ENCODE data around the gene FARP2.

Gene FARP2

DNA sequence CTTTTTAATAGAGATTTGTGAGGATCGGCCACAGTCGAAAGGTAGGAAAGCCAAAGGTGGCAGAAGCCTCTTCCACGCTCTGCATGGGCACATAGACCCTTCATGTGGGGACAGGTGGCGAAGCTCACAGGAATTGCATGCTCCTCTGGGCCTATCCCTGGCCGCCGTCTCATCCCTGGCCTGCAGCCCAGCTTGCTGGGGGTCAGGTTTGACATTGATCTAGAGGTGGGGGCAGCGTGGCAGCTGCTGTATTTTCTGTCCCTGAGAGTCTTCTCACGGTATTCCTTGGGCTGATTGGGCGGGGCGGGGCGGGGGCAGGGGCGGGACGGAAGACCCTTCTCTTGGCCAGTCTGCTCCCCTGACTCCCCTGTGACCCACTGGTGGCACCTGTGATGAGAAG lies 103.4 kb downstream of the FARP2 start:
- Histone ChIP-seq H3K4me2 (ENCODE audit: low read length) (no peak overlapping the region), H3K9ac (ENCODE audit: low read length) (no peak overlapping the region), H3K9me3 (ENCODE audit: low read length) (no peaks in the 10 kb centered on the region), H3K4me1 (ENCODE audit: insufficient read depth, low read length, severe bottlenecking) (no peaks in the 10 kb centered on the region), H3F3A (ENCODE audit: insufficient read depth, low read length) (no peaks in the 10 kb centered on the region), H4K20me1 (ENCODE audit: insufficient read depth, low read length) (no peaks in the 10 kb centered on the region), H3K27me3 (ENCODE audit: insufficient read depth, low read length) (no peaks in the 10 kb centered on the region), H3K36me3 (ENCODE audit: insufficient read depth, low read length) (no peaks in the 10 kb centered on the region), H3K27ac (ENCODE audit: low read depth, low read length, poor library complexity, severe bottlenecking) (no peak overlapping the region), H3K9me2 (ENCODE audit: low read depth, low read length) (no peaks in the 10 kb centered on the region), H2AFZ (ENCODE audit: low read length) (no peak overlapping the region), H3K4me3 (ENCODE audit: low read depth, low read length, poor library complexity, severe bottlenecking) (no peak overlapping the region), H3K79me2 (ENCODE audit: insufficient read depth, low read length) (no peaks in the 10 kb centered on the region)
- TF ChIP-seq EZH2 (IDR thresholded peaks at IDR 0.05; ENCODE audit: borderline replicate concordance, low read length): no peak
- TF ChIP-seq, protein P1, sequence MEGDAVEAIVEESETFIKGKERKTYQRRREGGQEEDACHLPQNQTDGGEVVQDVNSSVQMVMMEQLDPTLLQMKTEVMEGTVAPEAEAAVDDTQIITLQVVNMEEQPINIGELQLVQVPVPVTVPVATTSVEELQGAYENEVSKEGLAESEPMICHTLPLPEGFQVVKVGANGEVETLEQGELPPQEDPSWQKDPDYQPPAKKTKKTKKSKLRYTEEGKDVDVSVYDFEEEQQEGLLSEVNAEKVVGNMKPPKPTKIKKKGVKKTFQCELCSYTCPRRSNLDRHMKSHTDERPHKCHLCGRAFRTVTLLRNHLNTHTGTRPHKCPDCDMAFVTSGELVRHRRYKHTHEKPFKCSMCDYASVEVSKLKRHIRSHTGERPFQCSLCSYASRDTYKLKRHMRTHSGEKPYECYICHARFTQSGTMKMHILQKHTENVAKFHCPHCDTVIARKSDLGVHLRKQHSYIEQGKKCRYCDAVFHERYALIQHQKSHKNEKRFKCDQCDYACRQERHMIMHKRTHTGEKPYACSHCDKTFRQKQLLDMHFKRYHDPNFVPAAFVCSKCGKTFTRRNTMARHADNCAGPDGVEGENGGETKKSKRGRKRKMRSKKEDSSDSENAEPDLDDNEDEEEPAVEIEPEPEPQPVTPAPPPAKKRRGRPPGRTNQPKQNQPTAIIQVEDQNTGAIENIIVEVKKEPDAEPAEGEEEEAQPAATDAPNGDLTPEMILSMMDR (IDR thresholded peaks at IDR 0.05; ENCODE audit: low read length): no peak

- no peaks in the 10 kb centered on the region for H3K79me2 ChIP-seq (ENCODE audit: insufficient read depth, low read length)
- no peak overlapping the region for H3K9ac ChIP-seq (ENCODE audit: low read length)
- H3K36me3 ChIP-seq (ENCODE audit: insufficient read depth, low read length): no peaks in the 10 kb centered on the region
- no peaks in the 10 kb centered on the region for H4K20me1 ChIP-seq (ENCODE audit: insufficient read depth, low read length)
- no peak for TF ChIP-seq EZH2 (IDR thresholded peaks at IDR 0.05; ENCODE audit: borderline replicate concordance, low read length)
- TF ChIP-seq, protein P1 (IDR thresholded peaks at IDR 0.05; ENCODE audit: low read length): no peak
- H3K4me1 ChIP-seq (ENCODE audit: insufficient read depth, low read length, severe bottlenecking): no peaks in the 10 kb centered on the region
- H3K27me3 ChIP-seq (ENCODE audit: insufficient read depth, low read length): 0 out of 2 replicates have a peak, but pooled peaks cover 6% of the 10 kb centered on the region
- H2AFZ ChIP-seq (ENCODE audit: low read length): no peak overlapping the region
- no peak overlapping the region for H3K4me3 ChIP-seq (ENCODE audit: low read depth, low read length, poor library complexity, severe bottlenecking)
- no peak overlapping the region for H3K27ac ChIP-seq (ENCODE audit: low read depth, low read length, poor library complexity, severe bottlenecking)
- H3K4me2 ChIP-seq (ENCODE audit: low read length): no peak overlapping the region
- H3K9me2 ChIP-seq (ENCODE audit: low read depth, low read length): no peaks in the 10 kb centered on the region
- H3F3A ChIP-seq (ENCODE audit: insufficient read depth, low read length): no peaks in the 10 kb centered on the region
- H3K9me3 ChIP-seq (ENCODE audit: low read length): no peaks in the 10 kb centered on the region
Observed at GRCh38 chr2:241460631-241461030, 104.5 kb downstream of the FARP2 start.

GRCh38 chr2:241461693-241462677 lies 105.9 kb downstream of the FARP2 start:
- Histone ChIP-seq H3K4me3 (ENCODE audit: low read depth, low read length, poor library complexity, severe bottlenecking) (no peak overlapping the region), H3K4me1 (ENCODE audit: insufficient read depth, low read length, severe bottlenecking) (no peaks in the 10 kb centered on the region), H3K27ac (ENCODE audit: low read depth, low read length, poor library complexity, severe bottlenecking) (no peak overlapping the region), H3K9me2 (ENCODE audit: low read depth, low read length) (no peaks in the 10 kb centered on the region), H3K9me3 (ENCODE audit: low read length) (no peaks in the 10 kb centered on the region), H3K4me2 (ENCODE audit: low read length) (no peak overlapping the region), H3F3A (ENCODE audit: insufficient read depth, low read length) (no peaks in the 10 kb centered on the region), H3K36me3 (ENCODE audit: insufficient read depth, low read length) (no peaks in the 10 kb centered on the region), H4K20me1 (ENCODE audit: insufficient read depth, low read length) (no peaks in the 10 kb centered on the region), H3K27me3 (ENCODE audit: insufficient read depth, low read length) (0 out of 2 replicates have a peak, but pooled peaks cover 6% of the 10 kb centered on the region), H3K79me2 (ENCODE audit: insufficient read depth, low read length) (no peaks in the 10 kb centered on the region), H3K9ac (ENCODE audit: low read length) (no peak overlapping the region), H2AFZ (ENCODE audit: low read length) (no peak overlapping the region)
- TF ChIP-seq, protein P1 (IDR thresholded peaks at IDR 0.05; ENCODE audit: low read length): no peak
- TF ChIP-seq EZH2 (IDR thresholded peaks at IDR 0.05; ENCODE audit: borderline replicate concordance, low read length): no peak
